H9 (cell line): ENCODE results near the gene NFE2L3. TPM values are rescaled to one million over a fixed set of nuclear protein-coding genes. Genes with fewer than 3 reads are reported as not detected.

Experiments
- DNase-seq: peaks from one replicate; pipeline ENCODE4 v3.0.0-alpha.2; 2017
- H2AFZ ChIP-seq: one replicate; pipeline ENCODE4 v1.6.1; 2013; ENCODE audit warnings: mild to moderate bottlenecking, low read length, control low read depth, moderate library complexity
- H2AK5ac ChIP-seq: 2 replicates; pipeline ENCODE4 v1.6.1; 2013; ENCODE audit warnings: low read length, control low read depth, mixed read lengths; ENCODE audit not compliant: insufficient read length
- H2BK120ac ChIP-seq: one replicate; pipeline ENCODE4 v1.6.1; 2013; ENCODE audit warnings: low read depth, mild to moderate bottlenecking, low read length, control low read depth, inconsistent platforms; ENCODE audit not compliant: poor library complexity, severe bottlenecking
- H2BK12ac ChIP-seq: 2 replicates; pipeline ENCODE4 v1.6.1; 2013; ENCODE audit warnings: low read length, control low read depth, mixed read lengths, low read depth; ENCODE audit not compliant: insufficient read length
- H2BK15ac ChIP-seq: 2 replicates; pipeline ENCODE4 v1.6.1; 2013; ENCODE audit warnings: low read depth, low read length, control low read depth
- H2BK20ac ChIP-seq: one replicate; pipeline ENCODE4 v1.6.1; 2013; ENCODE audit warnings: low read depth, mild to moderate bottlenecking, low read length, control low read depth, inconsistent platforms; ENCODE audit not compliant: poor library complexity, severe bottlenecking
- H2BK5ac ChIP-seq: 2 replicates; pipeline ENCODE4 v1.6.1; 2013; ENCODE audit warnings: low read length, control low read depth, mixed read lengths; ENCODE audit not compliant: insufficient read length
- H3K14ac ChIP-seq: 2 replicates; pipeline ENCODE4 v1.6.1; 2013; ENCODE audit warnings: low read length, control low read depth; ENCODE audit not compliant: insufficient read depth
- H3K18ac ChIP-seq: 2 replicates; pipeline ENCODE4 v1.6.1; 2013; ENCODE audit warnings: low read depth, mild to moderate bottlenecking, mixed read lengths, low read length, control low read depth; ENCODE audit not compliant: insufficient read length
- H3K23ac ChIP-seq: 2 replicates; pipeline ENCODE4 v1.6.1; 2013; ENCODE audit warnings: low read length, control low read depth, mixed read lengths, low read depth; ENCODE audit not compliant: insufficient read length
- H3K23me2 ChIP-seq: 2 replicates; pipeline ENCODE4 v1.6.1; 2013; ENCODE audit warnings: low read depth, mild to moderate bottlenecking, mixed read lengths, low read length, control low read depth; ENCODE audit not compliant: insufficient read length, poor library complexity, severe bottlenecking
- H3K27ac ChIP-seq: 2 replicates; pipeline ENCODE4 v1.5.1; 2013; ENCODE audit warnings: low read length, control low read depth, mixed read lengths, low read depth; ENCODE audit not compliant: insufficient read length
- H3K27me3 ChIP-seq: 2 replicates; pipeline ENCODE4 v1.6.1; 2013; ENCODE audit warnings: low read length, control low read depth, inconsistent platforms; ENCODE audit not compliant: insufficient read depth
- H3K4ac ChIP-seq: 2 replicates; pipeline ENCODE4 v1.6.1; 2013; ENCODE audit warnings: low read depth, mild to moderate bottlenecking, control low read depth, inconsistent platforms, low read length, moderate library complexity
- H3K4me1 ChIP-seq: 2 replicates; pipeline ENCODE4 v1.6.1; 2013; ENCODE audit warnings: low read length, control low read depth, inconsistent platforms; ENCODE audit not compliant: insufficient read depth
- H3K4me2 ChIP-seq: 2 replicates; pipeline ENCODE4 v1.6.1; 2013; ENCODE audit warnings: low read length, control low read depth, mixed read lengths; ENCODE audit not compliant: insufficient read length, insufficient read depth
- H3K56ac ChIP-seq: 2 replicates; pipeline ENCODE4 v1.6.1; 2013; ENCODE audit warnings: low read depth, mild to moderate bottlenecking, mixed read lengths, low read length, control low read depth; ENCODE audit not compliant: insufficient read length
- H3K79me1 ChIP-seq: 2 replicates; pipeline ENCODE4 v1.6.1; 2013; ENCODE audit warnings: low read depth, mild to moderate bottlenecking, moderate library complexity, low read length, control low read depth, inconsistent platforms; ENCODE audit not compliant: insufficient read depth, poor library complexity, severe bottlenecking
- H3K79me2 ChIP-seq: 2 replicates; pipeline ENCODE4 v1.6.1; 2013; ENCODE audit warnings: low read length, control low read depth, inconsistent platforms; ENCODE audit not compliant: insufficient read depth
- H3K9ac ChIP-seq: 2 replicates; pipeline ENCODE4 v1.6.1; 2013; ENCODE audit warnings: low read length, control low read depth, mixed read lengths; ENCODE audit not compliant: insufficient read length; ENCODE audit errors: extremely low read depth
- H3K9me3 ChIP-seq: one replicate; pipeline ENCODE4 v1.6.1; 2013; ENCODE audit warnings: low read depth, low read length, inconsistent platforms; ENCODE audit not compliant: control insufficient read depth
- H3T11ph ChIP-seq: one replicate; pipeline ENCODE4 v1.6.1; 2013; ENCODE audit warnings: mild to moderate bottlenecking, low read length, control low read depth, inconsistent platforms
- H4K20me1 ChIP-seq: one replicate; pipeline ENCODE4 v1.6.1; 2013; ENCODE audit not compliant: control insufficient read depth, insufficient read length, insufficient read depth
- H4K5ac ChIP-seq: 2 replicates; pipeline ENCODE4 v1.6.1; 2013; ENCODE audit warnings: low read depth, mild to moderate bottlenecking, mixed read lengths, low read length, control low read depth; ENCODE audit not compliant: insufficient read length
- H4K8ac ChIP-seq: replicated peaks from 2 replicates; pipeline ENCODE4 v1.6.1; 2013; ENCODE audit warnings: low read length, control low read depth, mixed read lengths, low read depth; ENCODE audit not compliant: insufficient read length
- H4K91ac ChIP-seq: 2 replicates; pipeline ENCODE4 v1.6.1; 2013; ENCODE audit warnings: low read depth, mild to moderate bottlenecking, moderate library complexity, mixed read lengths, low read length, control low read depth; ENCODE audit not compliant: insufficient read length
- H3K27ac Mint-ChIP-seq, 3 experiments: 2 replicates in 2 of 3; 3 replicates in 1 of 3; pipeline ENCODE4 v1.8.0; 2020 to 2021; ENCODE audit warnings: mixed read lengths in 3 of 3, mild to moderate bottlenecking in 1 of 3, moderate library complexity in 1 of 3
- H3K27me3 Mint-ChIP-seq: 2 replicates; pipeline ENCODE4 v1.8.0; 2021; ENCODE audit warnings: low read depth, mild to moderate bottlenecking, moderate library complexity, mixed read lengths
- H3K36me3 Mint-ChIP-seq, 3 experiments: 2 replicates in 2 of 3; 3 replicates in 1 of 3; pipeline ENCODE4 v1.8.0; 2020 to 2021; ENCODE audit warnings: low read depth in 3 of 3, mixed read lengths in 3 of 3; ENCODE audit not compliant: insufficient read depth in 1 of 3
- H3K4me1 Mint-ChIP-seq, 2 experiments: 2 replicates each; pipeline ENCODE4 v1.8.0; 2020; ENCODE audit warnings: mixed read lengths in 2 of 2
- H3K4me3 Mint-ChIP-seq, 2 experiments: 2 replicates in 1 of 2; 3 replicates in 1 of 2; pipeline ENCODE4 v1.8.0; 2020 to 2021; ENCODE audit warnings: mild to moderate bottlenecking in 2 of 2, mixed read lengths in 2 of 2, moderate library complexity in 1 of 2
- H3K9me3 Mint-ChIP-seq, 2 experiments: 2 replicates in 1 of 2; 3 replicates in 1 of 2; pipeline ENCODE4 v1.8.0; 2020; ENCODE audit warnings: mild to moderate bottlenecking in 2 of 2, mixed read lengths in 2 of 2, moderate library complexity in 1 of 2
- WGBS: extraction: QIAGEN DNeasy Blood & Tissue Kit; methylation state at CpG from one replicate; pipeline ENCODE4 v1.1.7; 2013; ENCODE audit warnings: missing lambda C conversion rate, low lambda C conversion rate, mixed read lengths; ENCODE audit not compliant: insufficient read length; ENCODE audit errors: extremely low coverage; 5-methylcytosine and 5-hydroxymethylcytosine counted together
- total RNA-seq: library from RNA; stranded (reverse); gene quantifications from 2 replicates; pipeline ENCODE4 v1.2.1, GENCODE V29; 2021
- TF ChIP-seq, protein P1 (sequence below): fragments of 200-600 bp; sonication (generic); conservative IDR thresholded peaks from 3 replicates; pipeline ENCODE4 v1.8.0; 2021; ENCODE audit warnings: antibody characterized with exemption, mild to moderate bottlenecking

Gene NFE2L3
- total RNA-seq, 1 experiment from 2014 or later, result 46.9 TPM

DNA sequence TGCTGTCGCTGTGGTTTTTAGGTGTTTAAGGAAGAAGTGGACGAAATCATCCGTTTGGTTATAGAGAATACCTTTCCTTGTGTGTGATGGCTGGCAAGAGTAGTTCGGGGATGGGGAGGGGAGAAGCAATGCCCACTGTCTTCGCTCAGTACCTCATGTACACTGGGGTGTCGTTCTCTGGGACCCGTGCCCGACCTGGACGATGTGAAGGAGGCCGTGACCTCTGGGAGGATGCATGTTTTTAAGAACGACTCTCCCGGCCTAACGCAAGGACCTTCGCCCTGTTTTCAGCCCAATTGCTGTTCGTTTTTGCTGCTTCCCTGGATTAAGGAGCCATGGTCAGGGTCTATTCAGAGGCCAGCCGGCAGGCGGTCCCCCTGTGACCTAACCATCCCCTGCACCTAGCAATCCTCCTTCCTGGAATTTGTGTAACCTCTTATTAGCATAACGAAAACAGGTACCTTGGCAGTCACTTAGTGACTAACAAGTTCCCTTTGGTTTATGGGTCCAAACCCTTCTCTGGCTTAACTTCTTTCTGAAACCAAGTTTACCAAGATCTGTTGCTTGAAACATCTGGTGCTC is 1.3 kb downstream of the NFE2L3 start:
- H2BK5ac ChIP-seq, result peak overlapping the region; percentile 0
- H3K27ac Mint-ChIP-seq, result peak overlapping the region; percentile 97 to 100 (median 97)
- DNase-seq, result peak; percentile 61
- peak overlapping the region; percentile 53 for H3K56ac ChIP-seq
- no peaks in the 10 kb centered on the region for H3K27me3 ChIP-seq
- peaks cover 66 to 70% of the 10 kb centered on the region in 2 experiments for H3K4me1 Mint-ChIP-seq
- H3K79me2 ChIP-seq, result peaks cover 44% of the 10 kb centered on the region
- peaks cover 11% of the 10 kb centered on the region for H3K23me2 ChIP-seq
- TF ChIP-seq, protein P1, sequence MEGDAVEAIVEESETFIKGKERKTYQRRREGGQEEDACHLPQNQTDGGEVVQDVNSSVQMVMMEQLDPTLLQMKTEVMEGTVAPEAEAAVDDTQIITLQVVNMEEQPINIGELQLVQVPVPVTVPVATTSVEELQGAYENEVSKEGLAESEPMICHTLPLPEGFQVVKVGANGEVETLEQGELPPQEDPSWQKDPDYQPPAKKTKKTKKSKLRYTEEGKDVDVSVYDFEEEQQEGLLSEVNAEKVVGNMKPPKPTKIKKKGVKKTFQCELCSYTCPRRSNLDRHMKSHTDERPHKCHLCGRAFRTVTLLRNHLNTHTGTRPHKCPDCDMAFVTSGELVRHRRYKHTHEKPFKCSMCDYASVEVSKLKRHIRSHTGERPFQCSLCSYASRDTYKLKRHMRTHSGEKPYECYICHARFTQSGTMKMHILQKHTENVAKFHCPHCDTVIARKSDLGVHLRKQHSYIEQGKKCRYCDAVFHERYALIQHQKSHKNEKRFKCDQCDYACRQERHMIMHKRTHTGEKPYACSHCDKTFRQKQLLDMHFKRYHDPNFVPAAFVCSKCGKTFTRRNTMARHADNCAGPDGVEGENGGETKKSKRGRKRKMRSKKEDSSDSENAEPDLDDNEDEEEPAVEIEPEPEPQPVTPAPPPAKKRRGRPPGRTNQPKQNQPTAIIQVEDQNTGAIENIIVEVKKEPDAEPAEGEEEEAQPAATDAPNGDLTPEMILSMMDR, result peak; percentile 43; the same call in 2 of the 3 replicates
- H2BK12ac ChIP-seq, result no peak overlapping the region
- H2AFZ ChIP-seq, result no peak overlapping the region
- no peaks in the 10 kb centered on the region for H3K9me3 ChIP-seq
- peak overlapping the region; percentile 59 for H3K4me2 ChIP-seq
- peak overlapping the region; percentile 93 to 100 for H3K4me3 Mint-ChIP-seq
- H3K18ac ChIP-seq, result peak overlapping the region; percentile 89
- H2AK5ac ChIP-seq, result no peak overlapping the region
- no peak overlapping the region for H3K4ac ChIP-seq
- H4K8ac ChIP-seq, result no peak overlapping the region
- H2BK15ac ChIP-seq, result no peak overlapping the region
- H3K9me3 Mint-ChIP-seq, result peaks cover 2 to 3% of the 10 kb centered on the region in 2 experiments; a peak in 3 of 5 replicates
- peaks cover 20% of the 10 kb centered on the region for H3K27me3 Mint-ChIP-seq
- peak overlapping the region; percentile 94 for H3K27ac ChIP-seq
- WGBS, result no CpG with 5 or more reads among the region's 18 CpGs
- H3T11ph ChIP-seq, result no peak overlapping the region
- no peaks in the 10 kb centered on the region for H3K79me1 ChIP-seq
- peak overlapping the region; percentile 7 for H3K23ac ChIP-seq
- H3K14ac ChIP-seq, result peak overlapping the region; percentile 74
- no peak overlapping the region for H2BK20ac ChIP-seq
- no peak overlapping the region for H4K91ac ChIP-seq
- H4K5ac ChIP-seq, result peak overlapping the region; percentile 0
- H3K36me3 Mint-ChIP-seq, result peaks cover 0 to 35% (median 2%) of the 10 kb centered on the region in 3 experiments; a peak in 5 of 7 replicates
- no peak overlapping the region for H2BK120ac ChIP-seq
- H3K9ac ChIP-seq, result peak overlapping the region; percentile 88
- no peaks in the 10 kb centered on the region for H4K20me1 ChIP-seq
- peaks cover 24% of the 10 kb centered on the region for H3K4me1 ChIP-seq
